KMS-11 (cell line): Measurements from ENCODE around the gene SNX9.

Experiments used
- H2AFZ ChIP-seq: fragments of 200-600 bp; sonication (generic); 2 replicates; pipeline ENCODE4 v1.6.1; 2016; ENCODE audit warnings: antibody characterized with exemption, mixed run types, low read depth
- H3K27ac ChIP-seq: fragments of 200-600 bp; sonication (generic); 2 replicates; pipeline ENCODE4 v1.6.1; 2016; ENCODE audit warnings: mild to moderate bottlenecking, mixed run types
- H3K27me3 ChIP-seq: fragments of 200-600 bp; sonication (generic); 2 replicates; pipeline ENCODE4 v1.6.1; 2017; ENCODE audit warnings: mild to moderate bottlenecking, low read depth, mixed run types, moderate library complexity; ENCODE audit not compliant: insufficient read depth
- H3K36me3 ChIP-seq: fragments of 200-600 bp; sonication (generic); 2 replicates; pipeline ENCODE4 v1.6.1; 2017; ENCODE audit warnings: mild to moderate bottlenecking, mixed run types; ENCODE audit not compliant: insufficient read depth
- H3K4me1 ChIP-seq: fragments of 200-600 bp; sonication (generic); 2 replicates; pipeline ENCODE4 v1.6.1; 2016; ENCODE audit warnings: mild to moderate bottlenecking, low read depth, mixed run types; ENCODE audit not compliant: poor library complexity, severe bottlenecking
- H3K4me2 ChIP-seq: fragments of 200-600 bp; sonication (generic); 2 replicates; pipeline ENCODE4 v1.7.0; 2016; ENCODE audit warnings: mild to moderate bottlenecking, mixed run types
- H3K4me3 ChIP-seq: fragments of 200-600 bp; sonication (generic); IDR thresholded peaks from 2 replicates; pipeline ENCODE4 v1.6.1; 2017; ENCODE audit warnings: low read depth, low read length, mixed read lengths; ENCODE audit not compliant: insufficient read depth
- H3K79me2 ChIP-seq: fragments of 200-600 bp; sonication (generic); 2 replicates; pipeline ENCODE4 v1.6.1; 2016; ENCODE audit warnings: low read depth, mixed run types; ENCODE audit not compliant: insufficient read depth
- H3K9ac ChIP-seq: fragments of 200-600 bp; sonication (generic); 2 replicates; pipeline ENCODE4 v1.6.1; 2016; ENCODE audit warnings: mild to moderate bottlenecking, mixed run types
- H4K20me1 ChIP-seq: fragments of 200-600 bp; sonication (generic); 2 replicates; pipeline ENCODE4 v1.6.1; 2016; ENCODE audit warnings: mild to moderate bottlenecking, mixed run types; ENCODE audit not compliant: insufficient read depth
- CTCF ChIP-seq: fragments of 200-600 bp; sonication (generic); conservative IDR thresholded peaks from 2 replicates; pipeline ENCODE4 v1.6.1; 2017; ENCODE audit warnings: low read depth, mild to moderate bottlenecking, antibody characterized with exemption, low read length, moderate library complexity, mixed read lengths

SNX9 gene

GRCh38 chr6:157786221-157786620 is 36.8 kb upstream of the SNX9 start:
- Histone ChIP-seq H3K36me3 (no peaks in the 10 kb centered on the region), H3K4me2 (no peak overlapping the region), H3K4me1 (no peaks in the 10 kb centered on the region), H3K27ac (no peak overlapping the region), H4K20me1 (no peaks in the 10 kb centered on the region), H3K27me3 (no peaks in the 10 kb centered on the region), H3K4me3 (no peak overlapping the region), H2AFZ (no peak overlapping the region), H3K79me2 (no peaks in the 10 kb centered on the region), H3K9ac (no peak overlapping the region)
- TF ChIP-seq CTCF: no peak

DNA sequence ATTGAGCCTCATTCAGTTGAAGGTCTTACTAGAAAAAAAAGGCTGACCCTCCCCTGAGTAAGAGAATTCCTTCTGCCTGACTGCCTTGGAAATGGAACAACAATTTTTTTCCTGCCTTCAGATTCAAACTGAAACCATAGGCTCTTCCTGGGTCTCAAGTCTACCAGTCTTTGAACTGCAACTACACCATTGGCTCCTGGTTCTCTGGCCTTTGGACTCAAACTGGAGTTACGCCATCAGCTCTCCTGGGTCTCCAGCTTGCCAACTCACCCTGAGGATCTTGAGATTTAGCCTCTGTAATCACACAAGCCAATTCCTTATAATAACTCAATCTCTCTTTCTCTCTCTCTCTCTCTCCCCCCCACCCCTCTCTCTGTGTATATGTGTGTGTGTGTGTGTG is 36.0 kb upstream of the SNX9 start:
- H3K79me2 ChIP-seq: no peaks in the 10 kb centered on the region
- H3K4me3 ChIP-seq: no peak overlapping the region
- H3K27ac ChIP-seq: no peak overlapping the region
- no peaks in the 10 kb centered on the region for H3K4me1 ChIP-seq
- TF ChIP-seq CTCF: no peak
- H4K20me1 ChIP-seq: no peaks in the 10 kb centered on the region
- no peak overlapping the region for H2AFZ ChIP-seq
- no peaks in the 10 kb centered on the region for H3K27me3 ChIP-seq
- no peaks in the 10 kb centered on the region for H3K36me3 ChIP-seq
- H3K4me2 ChIP-seq: no peak overlapping the region
- H3K9ac ChIP-seq: no peak overlapping the region

- no peak overlapping the region for H3K9ac ChIP-seq
These were observed 34.9 kb upstream of the SNX9 start for GRCh38 chr6:157788180-157788579.

GRCh38 chr6:157789297-157789696 is 33.7 kb upstream of the SNX9 start:
- no peaks in the 10 kb centered on the region for H3K27me3 ChIP-seq
- H4K20me1 ChIP-seq: no peaks in the 10 kb centered on the region
- no peaks in the 10 kb centered on the region for H3K79me2 ChIP-seq
- TF ChIP-seq CTCF: no peak
- H3K4me3 ChIP-seq: no peak overlapping the region
- no peak overlapping the region for H3K9ac ChIP-seq
- H3K27ac ChIP-seq: no peak overlapping the region
- H3K36me3 ChIP-seq: no peaks in the 10 kb centered on the region
- no peaks in the 10 kb centered on the region for H3K4me1 ChIP-seq
- no peak overlapping the region for H3K4me2 ChIP-seq
- no peak overlapping the region for H2AFZ ChIP-seq

More at GRCh38 chr6:157788180-157788579, 34.9 kb upstream of the SNX9 start:
- Histone ChIP-seq H3K27me3 (no peaks in the 10 kb centered on the region), H3K4me3 (no peak overlapping the region), H3K27ac (no peak overlapping the region), H4K20me1 (no peaks in the 10 kb centered on the region), H2AFZ (no peak overlapping the region), H3K4me1 (no peaks in the 10 kb centered on the region), H3K79me2 (no peaks in the 10 kb centered on the region), H3K36me3 (no peaks in the 10 kb centered on the region), H3K4me2 (no peak overlapping the region)
- no peak for TF ChIP-seq CTCF

DNA sequence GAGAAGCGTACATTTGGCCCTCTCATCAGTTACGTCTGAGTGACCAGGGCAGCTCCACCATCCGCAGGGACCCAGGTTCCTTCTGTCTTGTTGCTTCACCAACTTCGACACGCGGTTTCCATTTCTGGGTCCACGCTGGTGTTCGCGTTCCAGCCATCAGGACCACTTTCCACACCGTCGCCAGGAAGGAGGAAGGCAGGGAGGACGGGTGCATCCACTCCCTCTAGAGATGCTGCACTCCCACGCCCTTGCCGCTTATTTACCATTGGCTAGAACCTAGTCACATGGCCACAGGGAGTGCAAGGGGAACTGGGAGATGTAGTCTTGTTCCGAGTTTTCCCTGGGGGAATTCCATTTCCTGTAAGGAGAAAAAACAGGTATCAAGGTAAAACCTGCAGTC is 33.2 kb upstream of the SNX9 start:
- no peak overlapping the region for H3K9ac ChIP-seq
- H3K36me3 ChIP-seq: no peaks in the 10 kb centered on the region
- no peak overlapping the region for H2AFZ ChIP-seq
- H3K4me3 ChIP-seq: no peak overlapping the region
- H3K4me1 ChIP-seq: no peaks in the 10 kb centered on the region
- no peaks in the 10 kb centered on the region for H3K79me2 ChIP-seq
- no peaks in the 10 kb centered on the region for H3K27me3 ChIP-seq
- no peaks in the 10 kb centered on the region for H4K20me1 ChIP-seq
- H3K27ac ChIP-seq: no peak overlapping the region
- no peak for TF ChIP-seq CTCF
- H3K4me2 ChIP-seq: no peak overlapping the region
